Measurements from ENCODE around the gene KRT74.
"Not testable (repeated sequence)": the region's sequence is repeated elsewhere in the genome, so short reads cannot be mapped to it uniquely, and the experiment has no call there.

KRT74 gene

DNA sequence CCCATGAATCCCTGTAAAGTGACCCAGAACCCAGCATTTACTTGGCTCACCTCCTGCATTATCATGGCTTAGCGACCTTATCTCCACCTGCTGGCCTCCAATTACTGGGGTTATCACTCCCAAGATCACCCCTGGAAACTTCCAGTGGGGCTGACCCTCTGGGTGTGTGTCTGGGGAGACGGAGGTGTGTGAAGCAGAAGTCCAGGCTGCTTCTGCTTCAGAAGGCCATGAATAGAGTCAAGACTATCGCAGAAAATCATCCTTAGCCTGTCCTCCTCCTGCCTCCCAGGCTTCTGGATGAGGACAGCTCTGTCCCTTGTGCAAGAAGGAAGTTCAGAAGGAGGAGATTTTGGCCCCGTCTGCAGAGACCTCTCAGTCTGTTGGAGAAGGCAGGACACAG, 28.0 kb upstream of the KRT74 start:
- DNase-seq: no peak

DNA sequence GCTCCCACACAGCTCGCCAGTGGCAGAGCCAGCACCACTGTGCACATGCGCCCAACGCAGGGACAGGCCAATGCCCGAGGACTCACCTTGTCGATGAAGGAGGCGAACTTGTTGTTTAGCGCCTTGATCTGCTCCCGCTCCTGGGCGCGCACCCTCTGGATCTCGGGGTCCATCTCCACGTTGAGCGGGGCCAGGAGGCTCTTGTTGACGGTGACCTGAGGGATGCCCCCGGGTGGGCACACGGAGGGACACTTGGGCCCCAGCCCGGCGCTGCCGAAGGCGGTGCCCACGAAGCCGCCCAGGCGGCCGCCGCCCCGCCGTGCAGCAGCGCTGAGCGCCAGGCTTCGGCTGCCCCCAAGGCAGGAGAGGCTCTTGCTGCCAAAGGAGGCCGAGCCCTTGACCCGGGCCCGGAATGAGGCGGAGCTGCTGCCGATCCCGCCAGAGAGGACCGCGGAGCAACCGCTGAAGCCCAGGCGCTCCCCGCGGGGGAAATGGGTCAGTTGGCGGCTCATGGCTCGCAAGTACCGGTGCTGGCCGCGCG, 27.4 kb upstream of the KRT74 start, which contains the start of gene KRT72:
KRT72 (minus strand) TSS at position 523 of the 541 bp plus-strand sequence; CDS start at position 512, 11 bp downstream.
- DNase-seq: no peak

DNA sequence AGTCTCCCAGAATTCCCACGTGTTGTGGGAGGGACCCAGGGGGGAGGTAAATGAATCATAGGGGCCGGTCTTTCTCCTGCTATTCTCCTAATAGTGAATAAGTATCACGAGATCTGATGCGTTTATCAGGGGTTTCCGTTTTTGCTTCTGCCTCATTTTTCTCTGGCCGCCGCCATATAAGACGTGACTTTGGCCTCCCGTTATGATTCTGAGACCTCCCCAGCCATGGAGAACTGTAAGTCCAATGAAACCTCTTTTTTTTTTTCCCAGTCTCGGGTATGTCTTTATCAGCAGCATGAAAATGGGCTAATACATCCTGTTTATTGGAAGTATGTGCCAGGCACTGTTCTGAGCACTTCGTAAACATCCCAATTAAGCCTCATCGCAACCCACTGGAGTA, 26.8 kb upstream of the KRT74 start:
- DNase-seq: no peak

DNA sequence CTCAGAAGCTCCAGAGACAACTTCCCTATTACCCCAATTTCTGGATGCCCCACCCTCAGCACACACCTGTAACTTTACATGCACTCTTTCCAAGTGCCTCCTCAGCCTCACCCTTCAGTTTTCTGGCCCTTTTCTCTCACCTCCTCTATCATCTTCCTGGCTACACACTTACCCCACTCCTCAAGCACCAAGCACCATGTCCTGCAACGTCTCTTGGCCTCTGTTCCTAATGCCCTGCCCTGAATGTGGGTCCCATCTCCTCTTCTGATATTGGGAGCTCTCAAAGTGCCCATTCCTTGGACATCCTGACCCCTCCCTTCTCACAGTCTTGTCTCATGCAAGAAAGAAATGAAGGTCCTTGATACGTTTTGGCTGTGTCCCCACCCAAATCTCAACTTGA, 26.4 kb upstream of the KRT74 start:
- DNase-seq: no peak

DNA sequence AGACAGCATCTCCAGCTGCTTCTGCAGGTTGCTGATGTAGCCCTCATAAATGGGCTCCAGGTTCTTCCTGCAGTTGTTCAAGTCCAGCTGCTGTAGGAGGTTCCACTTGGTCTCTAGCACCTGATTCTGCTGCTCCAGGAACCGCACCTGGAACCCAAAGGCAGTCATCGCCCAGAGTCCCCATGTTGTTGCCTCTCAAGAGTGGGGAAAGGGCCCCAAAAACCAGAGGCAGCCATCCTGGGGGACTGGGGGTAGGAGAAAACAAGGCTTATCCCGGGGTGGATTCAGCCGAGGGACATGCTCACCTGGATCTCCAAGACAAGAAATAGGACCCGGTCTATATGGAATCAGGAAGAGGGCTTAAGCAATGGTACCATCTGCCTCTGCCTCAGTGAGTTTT, 25.3 kb upstream of the KRT74 start:
- DNase-seq: no peak

DNA sequence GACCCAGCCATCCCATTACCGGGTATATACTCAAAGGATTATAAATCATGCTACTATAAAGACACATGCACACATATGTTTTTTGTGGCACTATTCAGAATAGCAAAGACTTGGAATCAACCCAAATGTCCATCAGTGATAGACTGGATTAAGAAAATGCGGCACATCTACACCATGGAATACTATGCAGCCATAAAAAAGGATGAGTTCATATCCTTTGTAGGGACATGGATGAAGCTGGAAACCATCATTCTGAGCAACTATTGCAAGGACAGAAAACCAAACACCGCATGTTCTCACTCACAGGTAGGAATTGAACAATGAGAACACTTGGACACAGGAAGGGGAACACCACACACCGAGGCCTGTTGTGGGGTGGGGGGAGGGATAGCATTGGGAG, 20.6 kb upstream of the KRT74 start:
- not testable (repeated sequence) for DNase-seq

DNA sequence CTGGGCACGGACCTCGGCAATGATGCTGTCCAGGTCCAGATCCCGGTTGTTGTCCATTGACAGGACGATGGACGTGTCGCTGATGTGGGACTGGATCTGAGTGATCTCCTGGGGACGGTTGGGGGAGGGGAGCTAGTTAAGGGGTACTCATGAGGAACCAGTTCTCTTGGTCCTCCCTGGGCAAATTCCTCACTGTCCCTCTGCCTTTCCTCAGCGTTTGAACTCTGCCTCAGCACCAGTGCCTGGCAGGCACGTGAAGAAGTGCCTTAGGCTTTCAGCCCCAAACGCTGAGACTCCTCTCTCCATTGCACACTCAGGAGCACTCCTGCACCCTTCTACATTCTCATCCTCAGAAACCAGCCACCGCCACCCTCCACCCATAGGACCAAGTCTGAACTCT, 17.9 kb upstream of the KRT74 start:
- DNase-seq: no peak

DNA sequence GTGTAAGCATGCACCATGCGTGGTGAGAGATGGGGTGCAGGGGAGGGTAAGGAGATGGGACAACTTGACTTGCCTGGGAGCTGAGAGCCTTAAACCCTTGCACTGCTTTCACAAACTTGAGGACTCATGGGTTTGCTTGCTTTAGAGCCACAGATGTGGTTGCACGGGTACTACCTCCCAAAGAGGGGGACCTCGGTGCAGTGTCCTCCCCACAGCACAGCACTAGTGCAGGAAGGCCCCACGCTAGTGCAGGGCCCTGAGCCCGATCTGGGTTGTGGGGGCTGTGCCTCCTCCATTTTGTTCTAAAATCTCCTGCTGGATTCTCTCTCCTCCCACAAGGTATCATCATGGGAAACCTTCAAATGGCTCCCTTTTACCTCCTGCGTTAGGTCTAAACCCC, 16.4 kb upstream of the KRT74 start:
- peak; percentile 33 for DNase-seq

DNA sequence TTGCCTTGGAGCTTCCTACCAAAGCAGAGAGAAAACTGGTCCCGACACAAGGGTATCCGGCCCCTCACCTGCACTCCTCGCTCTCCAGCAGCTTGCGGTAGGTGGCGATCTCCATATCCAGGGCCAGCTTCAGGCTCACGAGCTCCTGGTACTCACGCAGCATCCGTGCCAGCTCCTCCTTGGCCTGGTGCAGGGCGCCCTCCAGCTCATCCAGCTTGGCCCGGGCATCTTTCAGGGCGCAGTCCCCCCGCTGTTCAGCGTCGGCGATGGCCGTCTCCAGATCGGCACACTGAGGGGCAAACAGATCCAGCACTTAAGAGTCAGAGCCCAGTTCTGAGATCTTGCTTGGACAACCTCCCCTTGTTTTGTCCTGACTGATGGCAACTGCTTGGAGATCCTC, 13.9 kb upstream of the KRT74 start:
- DNase-seq: no peak

DNA sequence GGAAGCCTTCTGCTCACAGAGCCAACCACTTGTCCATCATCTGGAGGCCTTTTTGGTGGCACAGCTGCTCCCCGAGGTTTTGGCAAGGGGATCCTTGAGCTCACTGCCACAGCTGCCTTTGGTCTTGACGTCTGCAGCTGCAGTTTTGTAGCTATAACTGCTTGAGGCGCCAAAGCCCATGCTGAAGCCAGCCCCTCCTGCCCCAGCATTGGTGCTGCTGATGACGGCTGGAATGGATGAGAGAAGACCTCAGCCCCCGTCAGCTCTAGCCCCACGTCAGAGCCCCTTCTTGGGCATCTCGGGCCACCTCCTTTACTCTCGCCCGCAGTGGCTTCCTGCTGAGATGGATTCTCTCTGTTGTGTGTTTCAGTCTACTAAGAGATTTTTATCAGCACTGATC, 12.3 kb upstream of the KRT74 start:
- DNase-seq: peak; percentile 71

DNA sequence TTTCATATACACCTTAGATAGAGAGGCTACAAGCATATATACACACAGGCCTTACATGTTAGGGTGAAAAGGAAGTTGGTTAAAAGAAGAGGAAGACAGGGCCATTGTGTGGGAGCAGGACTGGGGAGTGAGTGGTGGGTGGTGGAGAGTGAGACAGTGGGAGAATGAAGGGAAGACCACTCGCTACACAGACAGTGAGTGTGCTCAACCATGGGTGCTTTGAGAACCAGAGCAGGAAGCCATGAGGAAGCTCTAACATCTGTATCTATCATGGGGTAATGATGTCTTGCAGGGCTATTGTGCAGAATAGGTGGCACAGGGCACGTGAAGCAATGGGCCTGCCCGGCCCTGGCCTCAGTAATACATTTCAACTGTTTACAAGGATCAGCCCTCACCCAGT, 11.4 kb upstream of the KRT74 start:
- DNase-seq: no peak

DNA sequence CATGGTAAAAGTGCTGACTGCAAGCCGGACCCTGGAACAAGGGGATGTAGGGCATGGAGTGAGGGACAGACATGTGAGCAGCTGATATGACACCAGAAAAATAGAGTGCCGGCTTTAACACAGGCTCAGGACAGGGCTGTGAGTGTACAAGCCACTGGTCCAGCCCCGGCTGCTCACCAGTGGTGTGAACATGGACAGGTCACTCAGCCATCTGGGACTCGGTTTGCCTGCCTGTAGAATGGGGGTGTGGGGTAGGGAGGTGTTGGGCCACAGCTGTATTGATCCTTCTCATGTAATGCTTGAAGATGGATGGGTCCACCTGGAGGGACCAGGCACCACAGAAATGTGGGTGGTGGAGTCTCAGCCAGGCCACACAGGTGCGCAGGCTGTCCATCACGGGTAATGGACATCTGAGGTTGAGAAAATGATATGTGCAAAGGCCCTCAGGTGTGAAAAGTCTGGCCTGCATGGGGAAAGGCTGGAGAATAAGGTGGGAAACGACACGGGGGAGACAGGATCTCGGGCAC, 10.6 kb upstream of the KRT74 start:
- no peak for DNase-seq

DNA sequence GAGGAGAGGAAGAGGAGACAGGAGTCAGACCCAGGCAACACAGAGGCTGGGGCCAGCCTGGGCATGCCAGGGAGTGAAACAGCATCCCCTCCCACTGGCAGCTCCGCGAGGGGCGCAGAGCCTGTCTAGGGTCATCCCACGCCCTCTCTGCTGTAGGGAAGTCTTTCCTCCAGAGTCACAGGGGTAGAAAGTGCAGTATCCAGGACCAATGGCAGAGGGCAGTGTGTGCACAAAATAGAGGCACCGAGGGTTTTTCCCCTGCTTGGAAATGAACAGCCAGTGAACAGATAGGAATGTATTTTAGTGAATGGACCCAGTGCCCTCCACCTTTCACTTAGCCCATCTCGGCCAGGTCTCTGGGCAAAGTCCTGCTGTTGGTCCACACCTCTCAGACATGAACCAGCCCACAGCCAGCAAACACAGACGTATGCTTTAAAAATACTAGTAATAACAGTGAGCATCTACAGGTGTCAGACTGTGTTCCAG, 9.4 kb upstream of the KRT74 start:
- DNase-seq: peak; percentile 77

DNA sequence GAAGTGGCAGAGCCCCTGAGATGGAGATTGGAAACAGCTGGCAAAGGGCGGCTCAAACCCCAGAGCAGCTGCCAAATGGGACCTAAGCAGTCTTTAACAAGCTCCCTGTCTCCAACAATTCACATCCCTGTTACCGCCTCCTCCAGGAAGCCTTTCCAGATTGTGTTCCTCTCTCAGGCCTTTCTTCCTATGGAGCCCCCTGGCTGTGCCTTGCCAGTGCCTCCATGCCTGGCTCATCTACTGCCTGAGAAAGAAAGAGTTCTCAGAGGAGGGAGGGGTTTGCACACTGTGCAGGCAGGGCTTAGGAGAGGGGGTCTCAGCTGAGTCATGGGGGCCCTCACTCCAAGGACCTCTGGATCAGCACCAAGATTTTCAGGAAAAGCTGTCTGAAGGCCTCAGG, 8.8 kb upstream of the KRT74 start:
- DNase-seq: no peak

DNA sequence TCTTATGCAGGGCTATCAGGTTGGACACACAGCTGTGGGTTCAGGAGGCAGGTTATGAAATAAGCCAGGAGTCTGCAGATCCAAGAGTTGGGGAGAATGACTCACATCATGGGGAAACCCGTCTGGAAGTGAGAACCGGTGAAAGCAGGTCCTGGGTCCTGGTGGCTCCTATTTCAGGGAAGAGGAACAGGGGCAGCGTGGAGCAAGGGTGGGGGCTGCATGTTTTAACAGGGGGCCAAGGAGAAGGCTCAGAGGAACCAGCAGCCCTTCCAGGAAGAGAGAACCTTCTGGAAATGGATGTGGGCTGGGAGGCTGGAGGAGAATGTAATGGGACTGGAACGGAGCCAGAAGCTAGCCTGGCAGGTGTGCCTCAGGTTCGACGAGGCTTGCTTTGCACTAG, 7.8 kb upstream of the KRT74 start:
- DNase-seq: no peak

DNA sequence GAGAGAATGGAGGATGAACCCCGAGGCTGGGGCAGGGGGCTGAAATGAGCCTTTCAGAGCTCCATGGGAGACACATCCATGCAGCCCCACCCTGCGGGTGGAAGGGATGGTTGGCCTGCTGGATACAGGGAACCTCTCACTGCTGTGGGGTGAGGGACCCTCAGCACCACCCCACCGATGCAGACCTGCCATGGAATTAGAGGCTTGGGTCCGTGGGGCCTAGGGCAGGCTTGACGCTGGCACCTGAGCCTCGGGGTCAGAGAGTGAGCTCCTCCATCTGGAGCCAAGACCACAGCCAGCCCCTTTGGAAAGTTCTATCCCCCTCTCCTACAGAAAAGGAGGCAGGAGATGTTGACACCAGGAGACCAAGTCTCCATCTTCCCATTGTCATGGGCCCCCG, 7.4 kb upstream of the KRT74 start:
- DNase-seq: no peak

DNA sequence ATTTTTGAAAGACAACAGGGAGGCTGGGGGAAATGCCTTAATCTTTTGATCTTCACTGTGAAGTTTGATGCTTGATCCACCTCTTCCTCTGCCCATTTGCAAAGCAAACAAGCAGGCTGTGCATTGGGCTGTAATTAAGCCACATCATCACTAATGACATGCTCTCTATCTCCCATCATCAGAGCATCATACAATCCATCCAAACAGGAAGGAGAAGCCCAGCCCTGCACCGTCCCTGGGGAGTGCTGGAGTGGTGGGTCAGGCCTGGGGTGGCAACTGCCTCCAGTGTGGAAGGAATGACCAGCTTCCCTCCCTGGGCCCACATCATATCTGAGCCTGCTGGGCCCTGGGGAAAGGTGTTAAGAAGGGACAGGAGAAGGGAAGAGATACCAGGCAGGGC, 6.9 kb upstream of the KRT74 start:
- no peak for DNase-seq

DNA sequence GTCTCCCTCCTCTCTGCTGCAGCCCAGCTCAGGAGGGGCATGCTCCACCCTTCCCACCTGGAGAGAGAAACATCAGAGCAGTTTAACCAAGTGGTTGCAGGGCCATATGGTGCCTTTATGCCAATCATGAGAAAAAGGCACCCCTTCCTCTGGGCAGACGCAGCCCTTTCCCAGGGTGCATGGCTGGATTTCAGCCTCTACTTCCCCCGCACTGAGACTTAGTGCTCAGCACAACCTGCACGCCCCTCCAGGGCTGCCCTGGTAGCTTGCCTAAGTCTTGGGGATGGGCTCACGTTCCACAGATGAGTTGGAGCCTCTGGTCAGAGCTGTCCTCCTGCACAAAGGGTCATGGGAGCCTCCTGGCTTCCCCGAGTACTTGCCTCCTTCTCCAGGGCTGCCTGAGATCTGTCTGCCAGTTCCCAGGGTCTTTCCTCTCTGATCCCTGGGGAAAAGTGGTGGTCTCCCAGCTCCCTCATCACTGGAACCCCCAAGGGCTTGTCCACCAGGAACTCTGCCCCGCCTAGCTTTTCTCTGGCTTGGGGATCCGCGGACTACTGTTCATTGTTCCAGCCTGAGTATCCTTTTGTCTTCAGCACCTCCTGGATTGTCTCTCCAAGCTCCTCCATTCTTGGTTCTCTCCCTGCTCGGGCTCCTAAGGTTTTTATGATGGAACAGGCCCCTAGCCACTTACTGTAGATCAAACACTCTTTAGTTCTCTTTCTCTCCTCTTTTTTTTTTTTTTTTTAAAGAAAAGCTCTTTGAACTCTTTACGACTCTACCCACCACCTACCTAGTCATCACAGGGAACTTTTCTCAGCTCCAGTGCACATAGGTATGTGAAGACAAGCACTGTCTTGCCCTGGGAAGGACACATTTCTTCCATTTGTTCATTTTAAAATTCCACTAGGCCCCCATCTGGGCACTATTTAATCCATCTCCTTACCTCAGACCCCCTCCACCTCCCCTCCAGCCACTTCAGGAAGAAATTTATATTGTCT, 6.1 kb upstream of the KRT74 start:
- no peak for DNase-seq

DNA sequence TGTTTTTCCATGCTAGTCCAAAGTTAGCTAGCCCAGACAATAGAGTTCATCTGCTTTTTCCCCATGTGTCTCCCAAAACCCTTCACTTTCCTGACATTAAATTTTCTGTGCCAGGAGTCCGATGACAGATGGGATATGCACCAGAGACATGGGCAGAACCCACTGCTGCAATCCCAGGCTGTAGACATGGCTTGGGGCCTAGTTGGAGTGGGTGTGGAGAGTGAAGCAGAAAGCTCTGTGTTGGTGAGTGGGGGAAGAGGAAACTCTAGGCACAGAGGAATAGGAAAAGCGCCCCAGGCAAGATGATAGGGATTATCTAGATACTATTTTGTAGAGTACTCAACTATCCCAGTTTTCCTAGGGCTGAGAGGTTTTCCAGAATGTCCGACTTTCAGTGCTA, 4.8 kb upstream of the KRT74 start:
- DNase-seq: peak; percentile 19

DNA sequence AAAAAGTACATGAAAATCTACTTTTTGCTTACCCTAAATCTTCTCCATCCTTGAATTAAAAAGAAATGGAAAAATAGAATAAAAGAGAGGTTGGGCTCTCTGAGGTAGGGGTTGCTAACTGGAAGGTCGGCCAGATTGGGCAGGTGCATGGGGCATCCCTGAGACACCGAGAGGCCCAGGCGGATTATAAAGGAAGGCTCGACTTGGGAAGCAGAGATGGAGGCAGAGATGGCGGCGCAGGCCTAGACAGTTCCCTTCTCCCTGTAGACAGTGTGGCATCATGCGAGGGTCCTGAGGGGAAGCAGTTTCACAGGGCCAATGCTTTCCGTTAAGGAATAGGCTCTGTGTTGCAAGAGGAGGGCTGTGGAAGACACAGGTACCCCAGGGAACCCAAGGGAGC, 3.7 kb upstream of the KRT74 start:
- DNase-seq: peak; percentile 27

DNA sequence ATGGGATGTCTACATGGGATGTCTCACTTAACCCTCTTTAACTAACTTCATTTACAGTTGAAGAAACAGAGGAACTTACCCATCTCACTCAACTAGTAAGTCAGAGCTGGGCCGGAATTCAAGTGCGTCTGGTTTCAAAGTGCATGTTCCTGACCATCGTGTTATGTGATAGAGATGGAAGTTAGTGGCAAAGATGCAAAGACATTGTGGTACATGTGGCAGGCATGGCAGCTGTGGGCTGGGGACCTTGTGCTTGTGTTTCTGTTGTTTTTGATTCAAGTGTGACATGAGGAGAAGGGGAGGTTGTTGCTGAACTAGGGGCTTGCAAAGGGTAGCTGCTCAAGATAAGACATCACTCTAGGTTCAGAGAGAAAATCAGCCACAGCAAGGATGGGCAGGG, 2.3 kb upstream of the KRT74 start:
- no peak for DNase-seq

DNA sequence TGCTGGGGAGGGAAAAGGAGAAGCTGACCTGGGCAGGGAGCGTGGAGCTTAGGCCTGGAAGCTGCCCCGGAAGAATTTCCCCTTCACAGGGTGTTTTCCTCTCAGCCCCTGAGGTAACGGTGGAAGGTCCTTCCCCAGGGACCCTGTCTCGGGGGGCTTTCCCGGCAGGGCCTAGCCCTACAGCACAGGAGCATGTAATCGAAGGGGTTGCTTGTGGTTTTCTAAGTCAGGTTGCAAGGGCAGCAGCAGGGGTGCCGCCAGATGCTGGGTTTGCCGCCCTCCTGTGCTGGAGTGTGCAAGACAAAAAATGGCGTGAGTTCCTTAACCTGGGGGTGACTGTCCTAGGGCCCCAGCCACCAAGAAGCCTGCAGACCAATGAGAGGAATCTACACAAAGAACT, 1.6 kb upstream of the KRT74 start:
- DNase-seq: peak; percentile 52

DNA sequence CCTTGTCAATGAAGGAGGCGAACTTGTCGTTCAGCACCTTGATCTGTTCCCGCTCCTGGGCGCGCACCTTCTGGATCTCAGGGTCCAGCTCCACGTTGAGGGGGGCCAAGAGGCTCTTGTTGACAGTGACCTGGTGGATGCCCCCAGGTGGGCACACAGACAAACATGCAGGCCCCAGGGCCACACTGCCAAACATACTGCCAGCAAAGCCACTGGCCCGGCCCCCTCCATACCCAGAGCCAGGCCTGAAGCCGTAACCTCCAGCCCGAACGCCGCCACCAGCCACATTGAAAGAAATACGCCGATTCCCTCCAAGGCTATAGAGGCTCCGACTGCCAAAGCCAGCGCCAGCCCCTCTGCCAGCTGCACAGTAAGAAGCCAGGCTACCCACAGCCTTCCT, 337 bp downstream of the KRT74 start:
- no peak for DNase-seq

DNA sequence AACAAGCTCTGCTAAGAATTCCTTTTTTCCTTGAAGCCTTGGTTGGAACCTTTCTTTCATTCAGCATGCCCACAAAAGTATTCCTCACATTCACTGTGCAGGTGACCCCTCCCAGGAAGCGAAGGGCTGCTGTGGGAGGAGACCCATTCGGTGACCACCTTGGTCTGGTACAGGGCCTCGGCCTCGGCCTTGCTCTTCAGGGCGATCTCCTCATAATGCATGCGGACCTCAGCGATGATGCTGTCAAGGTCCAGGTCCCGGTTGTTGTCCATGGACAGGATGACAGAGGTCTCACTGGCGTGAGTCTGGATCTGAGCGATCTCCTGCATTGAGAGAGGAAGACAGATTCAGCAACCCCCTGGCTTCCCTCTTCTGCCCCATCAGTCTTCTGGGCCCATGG, 3.1 kb downstream of the KRT74 start:
- DNase-seq: no peak

Data from activated effector memory CD4-positive, alpha-beta T cell treated with anti-CD3 and anti-CD28 coated beads, Interleukin-2, amount 50 U/mL, for 16 hours (primary cell).